HL-60/S4 treated with phorbol 12-myristate 13-acetate at 8.2 ng/mL for 4 days and 3 days (cell line): Measurements from ENCODE around the gene BABAM1.

ENCODE experiments used
- in situ Hi-C: fragments of 300-500 bp; cut with MboI; formaldehyde crosslinking; loops from 2 replicates; pipeline ENCODE4 v1.15.0; 2022; ENCODE audit warnings: low sequenced_read_pairs

BABAM1 gene

GRCh38 chr19:17243211-17243829 is 23.9 kb upstream of the BABAM1 start:
- in situ Hi-C loops, result no loop called here

GRCh38 chr19:17243830-17244617 is 23.2 kb upstream of the BABAM1 start:
- in situ Hi-C loops, result no loop called here

GRCh38 chr19:17244618-17245534 is 22.4 kb upstream of the BABAM1 start:
- in situ Hi-C loops, result no loop called here

GRCh38 chr19:17245535-17245984 is 21.7 kb upstream of the BABAM1 start, which contains the start of gene NR2F6:
TSS of gene NR2F6 (minus strand) at chr19:17245919. CDS start at chr19:17245220, 699 bp downstream.
- in situ Hi-C loops, result no loop called here

GRCh38 chr19:17246681-17247425 is 20.4 kb upstream of the BABAM1 start:
- in situ Hi-C loops, result no loop called here

GRCh38 chr19:17248011-17248776 is 19.0 kb upstream of the BABAM1 start:
- in situ Hi-C loops, result no loop called here

GRCh38 chr19:17249887-17250548 is 17.2 kb upstream of the BABAM1 start:
- in situ Hi-C loops, result no loop called here

- in situ Hi-C loops, result no loop called here
Measured at GRCh38 chr19:17254636-17255035, 12.6 kb upstream of the BABAM1 start.

- in situ Hi-C loops, result no loop called here
Measured at GRCh38 chr19:17255150-17255621, 12.1 kb upstream of the BABAM1 start.

GRCh38 chr19:17256130-17256529 is 11.1 kb upstream of the BABAM1 start:
- in situ Hi-C loops, result no loop called here

- in situ Hi-C loops, result no loop called here
Measured at GRCh38 chr19:17259118-17259780, 8.0 kb upstream of the BABAM1 start.

- in situ Hi-C loops, result no loop called here
Measured at GRCh38 chr19:17259934-17260333, 7.3 kb upstream of the BABAM1 start.

GRCh38 chr19:17260842-17261325 is 6.4 kb upstream of the BABAM1 start:
- in situ Hi-C loops, result no loop called here

- in situ Hi-C loops, result no loop called here
Measured at GRCh38 chr19:17262557-17262956, 4.7 kb upstream of the BABAM1 start.

- in situ Hi-C loops, result no loop called here
Measured at GRCh38 chr19:17263712-17264640, 3.3 kb upstream of the BABAM1 start.

- in situ Hi-C loops, result no loop called here
Measured at GRCh38 chr19:17264641-17264979, 2.6 kb upstream of the BABAM1 start, which contains the start of gene USHBP1. TSS of gene USHBP1 (minus strand) at chr19:17264745. CDS start at chr19:17264299, 446 bp downstream.

- in situ Hi-C loops, result no loop called here
Measured at GRCh38 chr19:17266026-17266425, 1.2 kb upstream of the BABAM1 start.
